Activated CD4-positive, alpha-beta T cell treated with anti-CD3 and anti-CD28 coated beads, Interleukin-2, amount 10 ng/mL, durations not matched to agents 7 days and 5 days (primary cell): ENCODE measurements around the gene CHRM5. TPM values are rescaled to one million over a fixed set of nuclear protein-coding genes. Genes with fewer than 3 reads are reported as not detected.

Source experiments
- CTCF ChIA-PET: fragments of 350-600 bp; sonication (Branson Sonifier 250); formaldehyde crosslinking; loops from one replicate; lab custom pipeline; 2021; ENCODE audit warnings: antibody characterized with exemption; lab: Charles Lee
- POLR2A ChIA-PET: fragments of 350-600 bp; sonication (Branson Sonifier 250); formaldehyde crosslinking; loops from one replicate; lab custom pipeline; 2021; ENCODE audit warnings: antibody characterized with exemption; lab: Charles Lee
- DNase-seq: peaks from one replicate; pipeline ENCODE4 v3.0.0-alpha.2; 2020
- H3K27ac Mint-ChIP-seq: one replicate; pipeline ENCODE4 v1.8.0; 2021; ENCODE audit warnings: mild to moderate bottlenecking, moderate library complexity, mixed read lengths
- H3K27me3 Mint-ChIP-seq: one replicate; pipeline ENCODE4 v1.8.0; 2021; ENCODE audit warnings: mixed read lengths
- H3K36me3 Mint-ChIP-seq: one replicate; pipeline ENCODE4 v1.8.0; 2021; ENCODE audit warnings: low read depth, mixed read lengths
- H3K4me1 Mint-ChIP-seq: one replicate; pipeline ENCODE4 v1.8.0; 2021; ENCODE audit warnings: mixed read lengths
- H3K4me3 Mint-ChIP-seq: one replicate; pipeline ENCODE4 v1.8.0; 2021; ENCODE audit warnings: mild to moderate bottlenecking, moderate library complexity, mixed read lengths
- H3K9me3 Mint-ChIP-seq: one replicate; pipeline ENCODE4 v1.8.0; 2021; ENCODE audit warnings: mixed read lengths
- total RNA-seq, 2 experiments: library from RNA; stranded (reverse); gene quantifications; one replicate each; pipeline ENCODE4 v1.2.3, GENCODE V29; 2021

CHRM5 gene
- total RNA-seq, 2 experiments from 2014 or later: not detected

DNA sequence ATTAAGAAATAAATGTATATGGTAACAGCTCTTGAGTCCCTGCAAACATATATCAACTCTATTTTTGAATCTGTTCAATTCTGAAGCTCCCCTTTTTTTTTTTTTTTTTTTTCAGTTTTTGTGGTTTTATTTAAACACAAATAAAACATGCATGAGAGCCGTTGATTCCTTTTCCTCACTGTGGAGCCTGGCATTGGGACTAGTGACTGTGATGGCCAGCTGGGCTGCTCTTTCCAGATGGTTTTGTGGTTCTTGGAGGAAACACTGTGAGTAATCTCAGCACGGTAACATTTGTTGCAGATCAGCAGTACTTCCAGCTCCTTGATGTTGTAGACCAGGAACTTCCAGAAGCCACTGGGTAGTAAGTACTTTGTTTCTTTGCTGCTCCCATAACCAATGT is 117.4 kb downstream of the CHRM5 start:
- no peak for DNase-seq
- no peaks in the 10 kb centered on the region for H3K9me3 Mint-ChIP-seq
- H3K27ac Mint-ChIP-seq: no peak overlapping the region
- CTCF ChIA-PET: interaction anchor here (0.6 kb wide), 1 partner anchor 513 kb away, joined by 3 read pairs; no protein-coding TSS in a partner anchor
- no peaks in the 10 kb centered on the region for H3K4me1 Mint-ChIP-seq
- H3K27me3 Mint-ChIP-seq: no peaks in the 10 kb centered on the region
- POLR2A ChIA-PET: no interaction called here
- H3K4me3 Mint-ChIP-seq: no peak overlapping the region
- peaks cover 27% of the 10 kb centered on the region for H3K36me3 Mint-ChIP-seq

DNA sequence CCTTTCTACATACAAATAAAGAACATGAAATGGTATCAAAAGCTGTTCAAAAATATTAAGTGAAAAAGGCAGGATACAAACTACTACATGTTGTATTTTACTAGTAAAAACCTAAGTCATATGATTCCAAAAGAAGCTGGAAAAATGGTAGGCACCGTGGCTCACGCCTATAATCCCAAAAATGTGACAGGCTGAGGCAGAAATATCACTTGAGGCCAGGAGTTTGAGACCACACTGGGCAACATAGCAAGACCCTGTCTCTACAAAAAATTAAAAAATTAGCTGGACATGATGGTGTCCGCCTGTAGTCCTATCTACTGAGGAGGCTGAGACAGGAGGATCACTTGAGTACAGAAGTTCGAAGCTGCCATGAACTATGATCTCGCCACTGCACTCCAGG is 131.6 kb downstream of the CHRM5 start:
- Mint-ChIP-seq H3K4me1 (peaks cover 38% of the 10 kb centered on the region), H3K36me3 (peaks cover 27% of the 10 kb centered on the region), H3K4me3 (peak overlapping the region; percentile 97), H3K9me3 (peaks cover 3% of the 10 kb centered on the region), H3K27ac (peak overlapping the region; percentile 71), H3K27me3 (no peaks in the 10 kb centered on the region)
- DNase-seq: no peak
- ChIA-PET CTCF (interaction anchor here (1.2 kb wide), 1 partner anchor 110 kb away, joined by 5 read pairs; the partner anchor contains the start of gene KATNBL1), POLR2A (no interaction called here)

DNA sequence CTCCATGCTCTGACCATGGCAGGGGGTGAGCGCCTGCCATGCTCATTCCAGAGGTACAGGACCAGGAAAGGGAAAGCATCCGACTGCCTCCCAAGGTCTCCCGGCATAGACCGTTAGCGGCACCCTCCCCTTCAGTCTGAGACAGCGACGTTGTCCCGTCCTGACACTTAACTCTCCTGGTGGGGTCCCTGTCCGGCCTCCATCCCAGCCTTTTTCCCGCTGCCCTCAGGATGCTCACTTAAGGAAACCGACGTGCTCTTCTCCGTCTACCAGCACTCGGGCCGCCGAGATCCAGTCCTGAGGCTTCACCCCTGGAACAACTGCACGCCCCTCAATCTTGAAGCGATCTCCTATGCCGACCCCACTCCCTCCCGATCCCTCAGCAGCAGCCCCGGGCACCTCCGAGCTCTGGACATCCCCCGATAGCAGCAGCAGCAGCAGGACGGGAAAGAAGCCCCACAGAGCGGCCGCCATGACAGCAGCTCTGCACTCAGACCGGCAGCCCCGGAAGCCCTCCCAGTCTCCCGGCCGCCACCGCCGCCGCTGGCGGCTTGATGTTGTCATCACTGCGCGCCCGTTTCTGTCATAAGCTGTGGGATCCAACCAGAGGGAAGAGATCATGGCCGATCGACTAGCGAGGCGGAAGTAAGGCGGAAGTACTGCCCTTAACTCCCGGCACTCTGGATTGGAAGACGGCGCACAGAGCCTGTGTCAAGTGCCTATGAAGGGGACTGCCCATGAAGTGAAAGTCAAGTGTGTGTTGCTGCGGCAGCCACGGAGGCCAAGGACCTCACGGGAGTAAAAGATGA is 133.3 kb downstream of the CHRM5 start, which contains the start of the genes EMC7 and PGBD4:
TSS of gene EMC7 (minus strand) at position 497 of the 809 bp plus-strand sequence. CDS start at position 474, 23 bp downstream.
TSS of gene PGBD4 (plus strand) at position 718 of the 809 bp plus-strand sequence. CDS start 449 bp downstream, outside the sequence.
- peak within 1 kb of the TSS; percentile 97 for H3K4me3 Mint-ChIP-seq
- H3K27ac Mint-ChIP-seq: peak within 1 kb of the TSS; percentile 96
- no peaks in the 10 kb centered on the region for H3K27me3 Mint-ChIP-seq
- POLR2A ChIA-PET: no interaction called here
- peak; percentile 99 for DNase-seq
- H3K9me3 Mint-ChIP-seq: peaks cover 3% of the 10 kb centered on the region
- CTCF ChIA-PET: interaction anchor here (0.7 to 1.4 kb wide), 4 partner anchors 9 to 108 kb away, joined by 3 to 4 read pairs (median 3); partner anchors contain the start of gene KATNBL1
- peaks cover 38% of the 10 kb centered on the region for H3K4me1 Mint-ChIP-seq
- H3K36me3 Mint-ChIP-seq: peaks cover 24% of the 10 kb centered on the region

DNA sequence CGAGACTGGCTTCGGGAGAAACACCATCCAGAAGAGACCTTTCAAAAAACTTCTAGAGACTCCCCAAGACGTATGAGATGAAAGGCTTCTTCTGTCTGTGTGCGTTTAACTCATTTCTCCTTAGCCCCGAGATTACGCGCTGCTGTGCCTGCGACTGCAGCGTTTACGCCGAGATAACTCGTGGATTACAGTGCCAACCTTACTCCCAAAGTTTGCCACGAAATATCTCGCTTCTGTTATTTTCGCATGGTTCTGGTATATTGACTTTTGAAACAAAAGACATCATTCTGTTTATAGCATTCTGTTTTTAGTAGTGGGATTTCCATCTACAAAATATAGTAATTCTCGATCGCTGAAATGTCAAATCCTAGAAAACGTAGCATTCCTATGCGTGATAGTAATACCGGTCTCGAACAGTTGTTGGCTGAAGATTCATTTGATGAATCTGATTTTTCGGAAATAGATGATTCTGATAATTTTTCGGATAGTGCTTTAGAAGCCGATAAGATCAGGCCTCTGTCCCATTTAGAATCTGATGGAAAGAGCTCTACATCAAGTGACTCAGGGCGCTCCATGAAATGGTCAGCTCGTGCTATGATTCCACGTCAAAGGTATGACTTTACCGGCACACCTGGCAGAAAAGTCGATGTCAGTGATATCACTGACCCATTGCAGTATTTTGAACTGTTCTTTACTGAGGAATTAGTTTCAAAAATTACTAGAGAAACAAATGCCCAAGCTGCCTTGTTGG is 134.1 kb downstream of the CHRM5 start:
- peaks cover 37% of the 10 kb centered on the region for H3K4me1 Mint-ChIP-seq

DNA sequence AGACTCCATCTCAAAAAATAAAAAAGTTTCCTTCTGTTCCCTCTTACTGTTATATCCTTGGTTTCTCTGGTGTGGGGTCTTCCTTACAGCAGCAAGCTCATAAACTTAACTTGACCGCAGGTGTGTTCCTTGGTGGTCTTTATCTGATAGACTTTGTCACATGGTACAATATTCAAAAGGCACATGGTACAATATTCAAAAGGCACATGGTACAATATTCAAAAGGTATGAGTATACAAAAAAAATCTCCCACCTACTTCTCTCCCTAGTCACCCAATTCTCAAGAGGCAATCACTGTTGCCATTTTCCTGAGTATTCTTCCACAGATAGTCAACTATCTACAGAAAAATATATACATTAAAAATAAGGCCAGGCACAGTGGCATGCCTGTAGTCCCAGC is 138.1 kb downstream of the CHRM5 start:
- H3K9me3 Mint-ChIP-seq: peaks cover 3% of the 10 kb centered on the region
- no peak for DNase-seq
- no peak overlapping the region for H3K4me3 Mint-ChIP-seq
- ChIA-PET CTCF (interaction anchor here (0.7 kb wide), 1 partner anchor 352 kb away, joined by 3 read pairs; no protein-coding TSS in a partner anchor), POLR2A (interaction anchor here (0.6 kb wide), 1 partner anchor 9 kb away, joined by 6 read pairs; no protein-coding TSS in a partner anchor)
- H3K36me3 Mint-ChIP-seq: peaks cover 20% of the 10 kb centered on the region
- no peaks in the 10 kb centered on the region for H3K27me3 Mint-ChIP-seq
- no peak overlapping the region for H3K27ac Mint-ChIP-seq
- H3K4me1 Mint-ChIP-seq: peaks cover 20% of the 10 kb centered on the region

More for the DNA sequence above, 134.1 kb downstream of the CHRM5 start:
- DNase-seq: no peak
- Mint-ChIP-seq H3K4me3 (peak overlapping the region; percentile 97), H3K36me3 (peaks cover 23% of the 10 kb centered on the region), H3K27me3 (no peaks in the 10 kb centered on the region), H3K27ac (peak overlapping the region; percentile 96), H3K9me3 (peaks cover 3% of the 10 kb centered on the region)
- ChIA-PET CTCF (interaction anchor here (0.7 to 1.4 kb wide), 5 partner anchors 12 to 108 kb away, joined by 3 to 4 read pairs (median 3); partner anchors contain the start of gene KATNBL1), POLR2A (no interaction called here)

DNA sequence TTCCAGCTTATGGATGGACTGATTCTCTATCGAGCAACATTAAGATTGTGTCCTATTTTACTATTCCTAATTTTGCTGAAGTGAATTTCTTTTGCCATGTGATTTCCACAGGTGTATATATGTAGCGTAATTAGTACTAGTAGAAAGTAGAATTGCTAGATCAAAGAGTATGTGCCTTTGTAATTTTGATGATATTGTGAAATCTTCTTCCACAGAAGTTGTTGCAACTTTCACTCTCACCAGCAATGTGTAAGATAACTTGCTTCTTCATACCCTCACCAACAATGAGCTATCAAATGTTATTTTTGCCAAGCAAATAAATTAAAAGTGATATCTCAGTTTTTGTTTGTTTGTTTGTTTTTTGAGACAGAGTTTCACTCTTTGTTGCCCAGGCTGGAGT is 139.0 kb downstream of the CHRM5 start:
- ChIA-PET CTCF (interaction anchor here (0.6 to 0.8 kb wide), 2 partner anchors 67 to 216 kb away, joined by 3 to 4 read pairs; no protein-coding TSS in a partner anchor), POLR2A (interaction anchor here (0.6 kb wide), 1 partner anchor 10 kb away, joined by 6 read pairs; no protein-coding TSS in a partner anchor)
- peaks cover 3% of the 10 kb centered on the region for H3K9me3 Mint-ChIP-seq

DNA sequence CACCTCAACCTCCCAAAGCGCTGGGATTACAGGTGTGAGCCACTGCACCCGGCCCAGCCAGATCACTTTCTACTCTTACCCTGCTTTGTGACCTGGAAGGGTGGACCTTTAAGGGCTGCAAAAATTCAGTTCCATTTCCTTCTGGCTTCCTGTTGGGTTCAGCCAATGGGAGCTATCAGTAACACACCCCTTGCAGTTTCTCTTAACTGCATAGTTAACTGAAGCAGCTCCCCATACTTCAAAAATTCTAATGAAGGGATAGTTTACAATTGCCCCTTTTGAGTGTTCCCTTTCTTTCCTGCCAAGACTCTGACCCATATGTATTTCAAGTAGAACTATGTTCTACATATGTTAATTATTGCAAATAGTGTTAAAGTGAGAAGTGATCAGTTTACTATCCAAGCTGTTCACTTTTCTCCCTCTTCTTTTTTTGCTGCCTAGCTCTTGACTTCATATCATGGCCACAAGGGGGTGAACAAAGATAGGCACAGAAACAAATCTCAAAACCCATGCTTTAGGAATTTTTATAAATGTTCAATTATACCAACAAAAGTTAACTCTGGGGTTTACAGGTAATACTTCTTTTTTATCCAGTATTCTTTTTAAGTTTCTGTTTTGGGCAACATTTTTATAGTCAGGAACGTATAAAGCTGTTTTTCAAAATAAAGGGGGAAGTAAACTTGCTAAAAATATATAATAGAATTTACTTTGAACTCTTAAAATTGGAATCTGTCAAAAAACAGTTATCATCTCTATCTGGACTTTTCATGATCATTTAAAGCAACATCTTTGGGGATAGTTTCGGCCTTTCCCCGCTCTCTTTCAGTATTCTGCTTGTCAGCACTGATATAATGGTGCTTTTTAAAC is 141.7 kb downstream of the CHRM5 start:
- ChIA-PET CTCF (interaction anchor here (0.8 to 2.2 kb wide), 8 partner anchors 9 to 258 kb away, joined by 3 to 9 read pairs (median 4); partner anchors contain the start of genes EMC7 and KATNBL1), POLR2A (no interaction called here)
- Mint-ChIP-seq H3K9me3 (no peaks in the 10 kb centered on the region), H3K27me3 (peaks cover 2% of the 10 kb centered on the region), H3K27ac (no peak overlapping the region), H3K4me3 (no peak overlapping the region), H3K36me3 (peaks cover 3% of the 10 kb centered on the region), H3K4me1 (peaks cover 6% of the 10 kb centered on the region)
- DNase-seq: peak; percentile 36

More for the DNA sequence above, 139.0 kb downstream of the CHRM5 start:
- H3K4me3 Mint-ChIP-seq: no peak overlapping the region
- no peak overlapping the region for H3K27ac Mint-ChIP-seq
- H3K36me3 Mint-ChIP-seq: peaks cover 18% of the 10 kb centered on the region
- peaks cover 17% of the 10 kb centered on the region for H3K4me1 Mint-ChIP-seq
- no peak for DNase-seq
- H3K27me3 Mint-ChIP-seq: no peaks in the 10 kb centered on the region

DNA sequence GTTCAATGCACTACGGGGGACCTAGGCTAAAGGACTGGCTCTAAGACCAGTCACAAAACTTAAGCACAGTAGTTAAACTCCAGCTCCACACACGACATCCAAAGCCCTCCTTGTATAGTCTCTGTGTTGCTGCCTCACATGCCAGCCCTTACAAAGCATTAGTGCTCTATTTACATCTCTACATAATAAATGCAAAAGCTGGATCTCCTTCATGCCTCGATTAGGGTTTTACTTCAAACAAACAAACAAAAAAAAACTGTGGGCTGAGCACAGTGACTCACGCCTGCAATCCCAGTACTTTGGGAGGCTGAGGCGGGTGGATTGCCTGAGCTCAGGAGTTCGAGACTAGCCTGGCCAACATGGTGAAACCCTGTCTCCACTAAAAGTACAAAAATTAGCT is 143.2 kb downstream of the CHRM5 start:
- Mint-ChIP-seq H3K4me1 (peaks cover 6% of the 10 kb centered on the region), H3K27ac (no peak overlapping the region), H3K27me3 (peaks cover 2% of the 10 kb centered on the region), H3K4me3 (no peak overlapping the region), H3K9me3 (no peaks in the 10 kb centered on the region), H3K36me3 (no peaks in the 10 kb centered on the region)
- ChIA-PET POLR2A (no interaction called here), CTCF (interaction anchor here (0.7 to 1.5 kb wide), 2 partner anchors 98 to 876 kb away, joined by 3 to 4 read pairs; partner anchors contain the start of genes KATNBL1 and ZNF770)
- no peak for DNase-seq

DNA sequence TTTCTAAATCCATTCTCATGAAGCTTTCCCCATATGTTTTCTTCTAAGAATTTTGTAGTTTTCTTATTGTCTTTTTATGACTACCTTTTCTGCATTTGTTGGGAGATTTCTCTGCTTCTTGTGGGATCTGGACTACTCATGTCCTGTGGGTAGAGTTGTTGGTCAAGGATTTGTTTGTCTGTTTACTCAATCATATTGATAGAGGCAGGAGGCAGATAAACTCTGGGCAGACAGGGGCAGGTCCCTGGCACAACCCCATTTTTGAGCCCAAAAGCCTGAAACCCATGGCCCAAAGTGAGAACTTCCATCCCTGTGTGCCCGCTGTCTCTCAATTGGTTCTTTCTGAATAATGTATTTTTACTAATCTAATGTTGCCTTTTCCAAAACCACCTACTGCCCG is 145.9 kb downstream of the CHRM5 start:
- no peaks in the 10 kb centered on the region for H3K36me3 Mint-ChIP-seq
- ChIA-PET CTCF (interaction anchor here (1.1 to 1.3 kb wide), 2 partner anchors 12 to 26 kb away, joined by 3 read pairs; no protein-coding TSS in a partner anchor), POLR2A (no interaction called here)
- no peak overlapping the region for H3K4me3 Mint-ChIP-seq
- H3K4me1 Mint-ChIP-seq: peaks cover 6% of the 10 kb centered on the region
- no peak for DNase-seq
- H3K27me3 Mint-ChIP-seq: peaks cover 6% of the 10 kb centered on the region
- no peak overlapping the region for H3K27ac Mint-ChIP-seq
- H3K9me3 Mint-ChIP-seq: no peaks in the 10 kb centered on the region

DNA sequence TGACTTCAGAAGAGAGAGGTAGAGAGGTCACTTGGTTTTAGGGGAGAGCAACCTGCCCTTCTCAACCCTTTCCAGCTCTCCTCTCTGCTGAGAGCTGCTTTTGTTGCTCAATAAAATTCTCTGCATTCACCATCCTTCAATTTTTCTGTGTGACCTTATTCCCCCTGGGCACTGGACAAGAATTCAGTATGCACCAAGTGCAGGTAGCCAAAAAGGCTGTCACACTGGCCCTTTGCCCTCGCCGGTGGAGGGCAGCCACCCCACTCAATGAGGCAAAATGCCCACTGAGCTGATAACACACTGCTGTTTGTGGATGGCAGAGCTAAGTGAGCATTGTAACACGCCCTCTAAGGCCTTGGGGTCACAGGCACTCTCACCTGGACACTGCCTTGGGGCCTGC is 146.4 kb downstream of the CHRM5 start:
- peaks cover 5% of the 10 kb centered on the region for H3K4me1 Mint-ChIP-seq
- CTCF ChIA-PET: interaction anchor here (1.1 to 1.3 kb wide), 2 partner anchors 12 to 26 kb away, joined by 3 read pairs; no protein-coding TSS in a partner anchor
- H3K9me3 Mint-ChIP-seq: no peaks in the 10 kb centered on the region
- no peak for DNase-seq
- POLR2A ChIA-PET: no interaction called here
- no peaks in the 10 kb centered on the region for H3K36me3 Mint-ChIP-seq
- H3K27me3 Mint-ChIP-seq: peaks cover 6% of the 10 kb centered on the region
- no peak overlapping the region for H3K27ac Mint-ChIP-seq
- no peak overlapping the region for H3K4me3 Mint-ChIP-seq

DNA sequence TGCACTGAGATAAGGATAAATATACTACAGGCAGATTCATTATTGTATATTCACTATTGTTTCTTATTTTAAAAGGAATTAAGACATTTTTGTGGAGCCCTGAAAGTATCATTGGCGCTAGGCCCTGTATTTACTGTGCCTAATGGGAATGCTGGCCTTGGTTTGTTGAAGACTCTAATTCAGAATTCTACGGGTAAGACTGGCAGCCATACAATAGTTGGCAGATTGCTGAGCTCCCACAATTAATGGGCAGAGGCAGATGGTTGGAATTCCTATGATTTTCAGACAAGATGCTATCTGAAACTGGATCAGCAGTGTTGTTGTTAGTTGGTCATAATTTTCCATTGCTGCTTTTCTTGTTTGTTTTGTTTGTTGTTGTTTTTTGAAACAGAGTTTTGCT is 148.3 kb downstream of the CHRM5 start:
- Mint-ChIP-seq H3K36me3 (no peaks in the 10 kb centered on the region), H3K27ac (no peak overlapping the region), H3K9me3 (no peaks in the 10 kb centered on the region), H3K4me1 (no peaks in the 10 kb centered on the region), H3K27me3 (peaks cover 14% of the 10 kb centered on the region), H3K4me3 (no peak overlapping the region)
- ChIA-PET CTCF (interaction anchor here (1.0 kb wide), 1 partner anchor 9 kb away, joined by 3 read pairs; no protein-coding TSS in a partner anchor), POLR2A (interaction anchor here (0.6 kb wide), 1 partner anchor 364 kb away, joined by 3 read pairs; no protein-coding TSS in a partner anchor)
- no peak for DNase-seq
